NCI-H2171 treated with DMSO at 0.1 percent for 48 hours (cell line): Measurements from ENCODE around the gene SPTBN1.
A peak's percentile ranks its signal among the peaks of the same experiment; 100 is the strongest.

Experiments used
- DNase-seq: peaks from one replicate; lab custom pipeline; 2025; lab: John Stamatoyannopoulos, UW

Gene SPTBN1

GRCh38 chr2:54610700-54611099 lies 154.6 kb downstream of the SPTBN1 start:
- DNase-seq = no peak

DNA sequence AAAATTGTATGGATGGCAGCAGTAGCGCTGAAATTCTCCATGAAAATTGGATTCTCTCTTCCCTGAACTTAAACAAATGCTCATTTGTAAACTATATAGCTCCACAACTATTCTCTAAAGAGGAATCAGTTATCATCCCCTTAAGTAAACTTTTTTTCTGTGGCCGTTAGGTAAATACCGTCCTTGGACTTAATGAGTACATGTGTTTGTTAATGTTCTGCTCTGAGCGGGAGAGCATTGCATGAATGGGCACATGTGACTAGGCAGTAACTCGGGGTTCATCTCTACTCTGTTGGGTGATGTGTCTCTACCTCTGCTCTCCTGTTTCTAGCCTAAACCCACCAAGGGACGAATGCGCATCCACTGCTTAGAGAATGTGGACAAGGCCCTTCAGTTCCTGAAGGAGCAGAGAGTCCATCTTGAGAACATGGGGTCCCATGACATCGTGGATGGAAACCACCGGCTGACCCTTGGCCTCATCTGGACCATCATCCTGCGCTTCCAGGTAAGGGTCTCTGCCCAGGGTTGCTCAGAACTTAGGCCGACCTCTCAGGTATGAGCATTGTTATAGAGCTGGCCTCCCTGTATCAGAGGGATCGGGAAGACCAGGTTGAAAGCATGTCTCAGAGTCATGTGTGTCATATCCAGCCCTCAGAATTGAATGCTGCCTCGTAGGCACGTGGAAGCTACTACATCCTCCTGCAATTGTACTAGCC lies 155.9 kb downstream of the SPTBN1 start:
- DNase-seq = no peak

DNA sequence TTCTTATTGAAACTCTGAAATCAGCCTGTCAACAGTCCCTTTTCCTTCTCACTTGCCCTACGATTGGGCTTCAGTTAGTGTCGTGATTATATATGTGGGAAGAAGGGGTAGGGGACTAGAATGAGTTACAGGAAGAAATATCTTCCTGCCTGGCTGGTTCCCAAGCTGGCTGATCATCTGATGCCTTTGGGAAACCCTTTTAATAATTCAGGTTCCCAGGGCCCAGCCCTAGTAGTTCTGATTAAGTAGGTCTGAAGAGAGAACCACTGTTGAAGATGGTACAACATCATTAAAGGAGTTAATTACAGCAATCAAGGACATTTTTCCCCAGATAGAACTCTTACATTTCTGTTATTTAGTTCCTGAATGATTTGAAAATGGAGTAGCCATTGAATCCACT lies 157.3 kb downstream of the SPTBN1 start:
- DNase-seq = no peak

GRCh38 chr2:54613794-54614257 lies 157.7 kb downstream of the SPTBN1 start:
- DNase-seq = no peak

DNA sequence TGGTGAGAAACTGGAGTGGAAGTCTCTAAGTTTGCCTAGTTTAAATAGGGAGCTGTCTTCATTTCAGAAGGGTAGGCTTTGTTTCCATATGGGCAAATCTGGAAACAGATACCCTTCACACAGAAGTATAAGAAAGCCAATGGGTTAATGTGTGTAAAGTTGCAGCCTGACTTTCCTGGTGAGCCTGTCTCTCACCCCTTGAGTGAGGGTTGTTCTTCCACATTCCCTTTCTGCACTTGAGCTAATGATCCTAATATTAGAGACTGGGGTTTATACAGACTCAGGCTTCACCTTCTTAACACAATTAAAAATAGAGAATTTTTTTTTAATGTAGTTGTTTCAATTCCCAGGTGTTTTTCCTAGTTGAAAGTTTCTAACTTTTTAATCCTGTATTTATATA lies 158.7 kb downstream of the SPTBN1 start:
- no peak for DNase-seq

DNA sequence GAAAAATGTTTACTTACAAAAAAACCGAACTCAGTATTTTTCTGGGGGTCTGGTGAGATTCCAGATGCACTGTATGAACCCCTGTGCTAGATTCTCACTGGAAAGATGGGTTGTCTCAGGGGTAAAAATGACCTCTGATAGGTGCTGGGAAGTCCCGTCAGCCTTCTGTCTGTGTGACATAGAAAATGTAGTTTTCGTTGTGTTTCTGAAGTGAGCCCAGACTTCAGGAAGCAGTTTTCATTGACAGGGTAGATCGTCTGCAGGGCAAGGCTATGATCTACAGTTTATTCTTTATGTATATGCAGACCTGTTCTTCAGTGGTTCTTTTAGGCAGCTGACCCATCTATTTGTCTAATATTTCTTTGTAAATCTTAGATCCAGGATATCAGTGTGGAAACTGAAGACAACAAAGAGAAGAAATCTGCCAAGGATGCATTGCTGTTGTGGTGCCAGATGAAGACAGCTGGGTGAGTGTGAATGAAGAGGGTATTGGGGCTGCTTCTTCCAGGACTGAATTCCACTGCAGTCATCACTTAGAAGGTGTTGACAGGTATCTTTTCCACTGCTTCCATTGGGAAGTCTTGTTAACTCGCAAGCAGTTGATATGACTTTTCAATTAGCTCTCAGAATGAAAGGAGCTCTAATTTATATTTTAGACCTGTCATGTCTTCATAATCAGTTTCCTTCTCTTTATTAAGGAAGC lies 159.9 kb downstream of the SPTBN1 start:
- no peak for DNase-seq

DNA sequence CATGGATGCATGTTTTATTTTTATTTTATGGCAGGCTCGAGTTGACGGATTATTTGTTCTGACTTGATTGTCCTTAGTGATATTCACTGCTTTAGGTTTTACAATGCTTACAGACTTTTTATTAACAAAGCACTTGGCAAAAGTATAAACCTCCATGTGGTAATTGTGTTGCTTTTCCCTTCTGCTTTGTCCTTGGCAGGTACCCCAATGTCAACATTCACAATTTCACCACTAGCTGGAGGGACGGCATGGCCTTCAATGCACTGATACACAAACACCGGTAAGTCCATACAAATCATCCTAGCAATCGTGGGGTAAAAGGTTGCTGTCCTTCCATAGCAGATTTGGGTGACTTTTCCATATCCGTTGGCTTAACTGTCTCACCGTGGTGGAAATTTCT lies 161.3 kb downstream of the SPTBN1 start:
- no peak for DNase-seq

- no peak for DNase-seq
These were observed 162.8 kb downstream of the SPTBN1 start for GRCh38 chr2:54618646-54619565.

GRCh38 chr2:54619660-54620231 lies 163.6 kb downstream of the SPTBN1 start:
- no peak for DNase-seq

GRCh38 chr2:54620948-54621347 lies 164.8 kb downstream of the SPTBN1 start:
- DNase-seq = no peak

DNA sequence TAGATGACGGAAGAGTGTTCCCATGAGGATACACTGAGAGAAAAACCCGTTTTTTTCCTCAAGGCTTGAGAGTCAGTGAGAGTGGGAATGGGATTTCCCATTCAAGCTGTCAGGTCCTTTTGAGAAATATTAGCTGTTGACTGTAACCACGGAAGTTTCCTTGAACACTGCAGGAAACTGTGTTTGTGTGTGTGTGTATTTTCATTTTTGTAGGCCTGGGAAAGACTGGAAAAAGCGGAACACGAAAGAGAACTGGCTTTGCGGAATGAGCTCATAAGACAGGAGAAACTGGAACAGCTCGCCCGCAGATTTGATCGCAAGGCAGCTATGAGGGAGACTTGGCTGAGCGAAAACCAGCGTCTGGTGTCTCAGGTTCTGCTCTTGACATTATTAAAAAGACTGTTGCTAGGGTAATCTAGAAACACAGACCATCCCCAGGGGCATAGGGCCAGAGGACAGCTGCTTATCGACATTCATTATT lies 168.5 kb downstream of the SPTBN1 start:
- peak; percentile 36 for DNase-seq

- no peak for DNase-seq
These were observed 170.0 kb downstream of the SPTBN1 start for GRCh38 chr2:54626131-54626530.

- DNase-seq = no peak
These were observed 170.8 kb downstream of the SPTBN1 start for GRCh38 chr2:54626884-54627283.

DNA sequence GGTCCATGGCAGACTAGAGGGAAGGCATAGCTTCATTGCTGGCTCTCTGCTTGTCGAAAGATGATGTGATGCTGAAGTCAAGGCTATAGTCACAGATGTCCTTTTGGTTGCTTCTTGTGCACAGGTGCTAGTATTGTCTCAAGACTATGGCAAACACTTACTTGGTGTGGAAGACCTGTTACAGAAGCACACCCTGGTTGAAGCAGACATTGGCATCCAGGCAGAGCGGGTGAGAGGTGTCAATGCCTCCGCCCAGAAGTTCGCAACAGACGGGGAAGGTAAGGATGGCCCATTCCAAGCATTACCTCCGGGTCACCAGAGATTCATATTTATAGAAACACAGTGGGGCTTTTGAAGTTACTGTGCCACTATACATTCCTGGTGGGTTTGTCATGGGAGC lies 171.8 kb downstream of the SPTBN1 start:
- no peak for DNase-seq

- no peak for DNase-seq
These were observed 172.3 kb downstream of the SPTBN1 start for GRCh38 chr2:54628418-54628817.

DNA sequence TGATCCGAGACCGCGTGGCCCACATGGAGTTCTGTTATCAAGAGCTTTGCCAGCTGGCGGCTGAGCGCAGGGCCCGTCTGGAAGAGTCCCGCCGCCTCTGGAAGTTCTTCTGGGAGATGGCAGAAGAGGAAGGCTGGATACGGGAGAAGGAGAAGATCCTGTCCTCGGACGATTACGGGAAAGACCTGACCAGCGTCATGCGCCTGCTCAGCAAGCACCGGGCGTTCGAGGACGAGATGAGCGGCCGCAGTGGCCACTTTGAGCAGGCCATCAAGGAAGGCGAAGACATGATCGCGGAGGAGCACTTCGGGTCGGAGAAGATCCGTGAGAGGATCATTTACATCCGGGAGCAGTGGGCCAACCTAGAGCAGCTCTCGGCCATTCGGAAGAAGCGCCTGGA lies 172.8 kb downstream of the SPTBN1 start:
- no peak for DNase-seq

DNA sequence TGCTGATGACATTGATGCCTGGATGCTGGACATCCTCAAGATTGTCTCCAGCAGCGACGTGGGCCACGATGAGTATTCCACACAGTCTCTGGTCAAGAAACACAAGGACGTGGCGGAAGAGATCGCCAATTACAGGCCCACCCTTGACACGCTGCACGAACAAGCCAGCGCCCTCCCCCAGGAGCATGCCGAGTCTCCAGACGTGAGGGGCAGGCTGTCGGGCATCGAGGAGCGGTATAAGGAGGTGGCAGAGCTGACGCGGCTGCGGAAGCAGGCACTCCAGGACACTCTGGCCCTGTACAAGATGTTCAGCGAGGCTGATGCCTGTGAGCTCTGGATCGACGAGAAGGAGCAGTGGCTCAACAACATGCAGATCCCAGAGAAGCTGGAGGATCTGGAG lies 173.3 kb downstream of the SPTBN1 start:
- no peak for DNase-seq

GRCh38 chr2:54629914-54630857 lies 174.1 kb downstream of the SPTBN1 start:
- no peak for DNase-seq

GRCh38 chr2:54630858-54631497 lies 174.9 kb downstream of the SPTBN1 start:
- DNase-seq = no peak

DNA sequence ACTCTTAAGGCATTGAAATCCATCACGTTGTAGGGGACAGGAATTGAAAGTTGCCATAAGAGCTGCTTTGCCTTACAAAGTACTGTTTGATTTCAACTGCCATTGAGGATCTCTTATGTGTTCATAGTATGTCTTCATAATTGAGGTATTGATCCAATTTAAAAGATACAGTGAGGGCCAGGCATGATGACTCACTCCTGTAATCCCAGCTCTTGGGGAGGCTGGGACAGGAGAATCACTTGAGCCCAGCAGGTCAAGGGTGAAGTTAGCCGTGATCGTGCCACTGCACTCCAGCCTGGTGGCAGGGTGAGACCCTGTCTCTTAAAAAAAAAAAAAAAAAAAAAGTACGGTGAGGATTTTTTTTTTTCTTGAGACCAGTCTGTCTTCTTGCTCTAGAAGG lies 175.6 kb downstream of the SPTBN1 start:
- DNase-seq = no peak
